RPMI7951 (cell line): ENCODE results near the gene SAGE1. TPM values are rescaled to one million over a fixed set of nuclear protein-coding genes. Genes with fewer than 3 reads are reported as not detected.
"Not testable (repeated sequence)": the region's sequence is repeated elsewhere in the genome, so short reads cannot be mapped to it uniquely, and the experiment has no call there.

ENCODE experiments used
- DNase-seq: peaks from one replicate; pipeline ENCODE4 v3.0.0-alpha.2; 2012; ENCODE audit warnings: low read depth
- total RNA-seq: library from RNA; depleted of rRNA; stranded (reverse); fragments of >200 nt; shearing (Covaris generic); gene quantifications from 2 replicates; pipeline ENCODE4 v1.2.3, GENCODE V29; 2014; rRNA removed

The SAGE1 gene
- under 0.01 and 0.10 TPM in 2 replicates for total RNA-seq

- DNase-seq: peak; percentile 5
Measured at GRCh38 chrX:135893294-135893817, at the start of gene SAGE1, which contains the start of gene CT45A10. Gene SAGE1, plus strand, starts transcription at chrX:135893716. Its CDS starts 2,527 bp downstream, at chrX:135896243. Gene CT45A10, minus strand, starts transcription at chrX:135893444. Its CDS starts 8,100 bp downstream, at chrX:135885344.

- DNase-seq: not testable (repeated sequence)
Measured at GRCh38 chrX:135854438-135854837, 39.1 kb upstream of the SAGE1 start, which contains the start of gene CT45A8. Gene CT45A8, minus strand, starts transcription at chrX:135854538. Its CDS starts 3,755 bp downstream, at chrX:135850783.

DNA sequence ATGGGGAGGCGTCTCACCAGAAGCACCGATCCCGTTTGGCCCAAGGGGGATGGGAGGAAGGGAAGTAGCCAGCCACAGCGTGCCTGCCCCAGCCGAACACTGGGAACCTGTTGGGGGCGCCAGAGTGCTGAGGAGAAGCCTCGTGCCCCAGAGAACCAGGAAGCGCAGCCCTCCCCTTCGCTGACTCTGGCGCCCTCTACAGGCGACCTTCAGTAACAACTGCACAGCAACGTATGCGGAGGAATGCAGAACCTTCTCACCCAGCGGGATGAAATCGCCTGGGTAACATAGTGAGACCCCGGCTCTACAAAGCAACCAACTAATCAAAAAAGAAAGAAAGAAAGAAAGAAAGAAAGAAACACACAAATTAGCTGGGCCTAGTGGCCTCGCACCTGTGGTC is 21.8 kb upstream of the SAGE1 start, which contains the start of gene CT45A9:
TSS of gene CT45A9 (minus strand) at position 101 of the 400 bp plus-strand sequence. CDS start 3,751 bp downstream, outside the sequence.
- not testable (repeated sequence) for DNase-seq

GRCh38 chrX:135882741-135883140 is 10.8 kb upstream of the SAGE1 start:
- DNase-seq: not testable (repeated sequence)

GRCh38 chrX:135888230-135888629 is 5.3 kb upstream of the SAGE1 start:
- DNase-seq: not testable (repeated sequence)

DNA sequence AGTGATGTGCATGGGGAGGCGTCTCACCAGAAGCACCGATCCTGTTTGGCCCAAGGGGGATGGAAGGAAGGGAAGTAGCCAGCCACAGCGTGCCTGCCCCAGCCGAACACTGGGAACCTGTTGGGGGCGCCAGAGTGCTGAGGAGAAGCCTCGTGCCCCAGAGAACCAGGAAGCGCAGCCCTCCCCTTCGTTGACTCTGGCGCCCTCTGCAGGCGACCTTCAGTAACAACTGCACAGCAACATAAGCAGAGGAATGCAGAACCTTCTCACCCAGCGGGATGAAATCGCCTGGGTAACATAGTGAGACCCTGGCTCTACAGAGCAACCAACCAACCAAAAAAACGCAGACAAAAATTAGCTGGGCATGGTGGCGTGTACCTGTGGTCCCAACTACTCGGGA is 4.5 kb upstream of the SAGE1 start:
- DNase-seq: not testable (repeated sequence)

- DNase-seq: no peak
Measured at GRCh38 chrX:135890087-135890585, 3.4 kb upstream of the SAGE1 start.

DNA sequence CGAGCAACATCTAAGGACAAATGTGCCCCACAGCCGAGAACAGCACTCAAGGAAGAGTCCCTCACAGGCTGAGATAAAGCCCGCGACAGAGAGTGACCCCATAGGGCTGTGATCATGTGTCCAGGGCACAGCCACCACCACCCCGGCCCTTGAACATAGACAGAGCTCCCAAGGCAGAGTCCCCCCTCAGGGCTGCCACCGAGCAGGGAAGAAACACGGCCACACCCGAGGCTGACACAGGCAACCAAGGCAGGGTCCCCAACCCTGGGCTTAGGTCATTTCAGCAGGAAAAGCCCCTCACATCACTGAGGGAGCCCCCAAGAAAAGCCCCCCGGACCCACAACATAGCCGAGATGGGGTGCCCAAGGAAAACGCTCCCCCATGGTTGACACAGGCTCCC is 735 bp upstream of the SAGE1 start:
- DNase-seq: no peak

DNA sequence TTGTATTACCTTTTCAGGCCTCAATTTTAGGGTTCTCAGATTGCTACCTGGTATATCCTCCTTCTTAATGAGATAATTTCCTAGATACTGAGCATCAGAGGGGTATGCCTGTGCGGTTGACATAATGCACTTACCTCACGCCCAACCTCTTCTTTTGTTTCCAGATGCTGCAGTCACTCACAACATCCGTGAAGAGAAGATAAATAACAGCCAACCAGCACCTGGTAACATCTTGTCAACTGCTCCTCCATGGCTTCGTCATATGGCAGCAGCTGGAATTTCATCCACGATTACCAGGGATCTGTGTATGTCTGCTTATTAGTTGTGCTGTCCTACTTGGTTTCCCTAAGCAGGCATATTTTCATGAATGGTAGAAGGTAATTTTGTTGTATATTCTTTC is 16.7 kb downstream of the SAGE1 start:
- DNase-seq: no peak

DNA sequence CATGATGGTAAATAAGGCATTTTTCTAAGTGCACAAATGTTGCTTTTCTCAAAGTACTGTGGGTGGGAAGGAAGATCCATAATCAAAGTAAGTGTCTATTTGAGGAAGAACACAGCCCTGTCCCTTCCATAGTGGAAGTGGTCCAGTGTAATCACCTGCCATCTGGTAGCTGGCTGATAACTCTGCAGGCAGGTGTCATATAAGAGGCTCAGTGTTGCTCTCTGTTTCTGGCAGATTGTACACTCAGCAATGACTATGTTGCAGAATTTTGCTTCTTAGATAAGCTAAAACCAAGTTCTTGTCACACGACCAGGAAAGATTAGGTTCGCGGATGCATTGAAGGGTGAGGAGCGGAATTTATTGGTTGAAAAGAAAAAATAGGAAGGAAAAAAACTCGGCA is 20.9 kb downstream of the SAGE1 start:
- no peak for DNase-seq

- not testable (repeated sequence) for DNase-seq
Measured at GRCh38 chrX:135920516-135920915, 27.0 kb downstream of the SAGE1 start.

GRCh38 chrX:135923353-135923752 is 29.8 kb downstream of the SAGE1 start:
- DNase-seq: no peak

- DNase-seq: no peak
Measured at GRCh38 chrX:135927897-135928296, 34.4 kb downstream of the SAGE1 start.

- DNase-seq: peak; percentile 15
Measured at GRCh38 chrX:135931644-135932487, 38.4 kb downstream of the SAGE1 start.

GRCh38 chrX:135944486-135944885 is 51.0 kb downstream of the SAGE1 start:
- no peak for DNase-seq

GRCh38 chrX:135951291-135951690 is 57.8 kb downstream of the SAGE1 start:
- no peak for DNase-seq

Other genes starting within 250 kb of the SAGE1 start
- gene CT45A1, start 180.1 kb upstream of the SAGE1 start, total RNA-seq: 0.10 TPM in 1 of 2 replicates, not detected in the other
- gene CT45A3, start 125.5 kb upstream of the SAGE1 start, total RNA-seq: 0.36 TPM in 1 of 2 replicates, not detected in the other
- 0.29 TPM in 1 of 2 replicates, not detected in the other for gene CT45A5, start 108.2 kb upstream of the SAGE1 start, total RNA-seq
- not detected in 2 replicates for gene CT45A6, start 90.9 kb upstream of the SAGE1 start, total RNA-seq
- not detected in 2 replicates for gene CT45A2, start 73.7 kb upstream of the SAGE1 start, total RNA-seq
- gene CT45A7, start 56.4 kb upstream of the SAGE1 start, total RNA-seq: not detected in 2 replicates
- not detected in 2 replicates for gene CT45A8, start 39.2 kb upstream of the SAGE1 start, total RNA-seq
- not detected in 2 replicates for gene CT45A9, start 21.9 kb upstream of the SAGE1 start, total RNA-seq
- 0.29 and 0.72 TPM in 2 replicates for gene CT45A10, start 272 bp upstream of the SAGE1 start, total RNA-seq
- gene MMGT1, start 80.3 kb downstream of the SAGE1 start, total RNA-seq: 19.8 and 28.0 TPM in 2 replicates
- gene SLC9A6, start 91.7 kb downstream of the SAGE1 start, total RNA-seq: 12.4 and 12.7 TPM in 2 replicates